Caco-2 (cell line): ENCODE measurements around the gene MRPS18C. TPM values are rescaled to one million over a fixed set of nuclear protein-coding genes. Genes with fewer than 3 reads are reported as not detected.

ENCODE experiments used
- BruUV-seq: library from RNA; stranded (reverse); fragments of 400-500 nt; replicated peaks from 2 replicates; lab custom pipeline; 2021; lab: Mats Ljungman, UMichigan
- CTCF ChIA-PET: fragments of 300-600 bp; sonication (Branson Sonifier 250); formaldehyde crosslinking; loops from one replicate; lab custom pipeline; 2022; ENCODE audit warnings: antibody characterized with exemption; lab: Charles Lee
- POLR2A ChIA-PET: fragments of 300-600 bp; sonication (Branson Sonifier 250); formaldehyde crosslinking; loops from one replicate; lab custom pipeline; 2022; ENCODE audit warnings: antibody characterized with exemption; lab: Charles Lee
- DNase-seq, 2 experiments: peaks; one replicate each; pipeline versions ENCODE4 v3.0.0 to v3.0.0-alpha.2; 2020 to 2022
- H3K27me3 ChIP-seq: replicated peaks from 2 replicates; pipeline ENCODE4 v1.6.0; 2011; ENCODE audit warnings: low read length; ENCODE audit not compliant: control insufficient read depth, insufficient read depth
- H3K36me3 ChIP-seq: 2 replicates; pipeline ENCODE4 v1.5.1; 2011; ENCODE audit warnings: low read length; ENCODE audit not compliant: control insufficient read depth, insufficient read depth
- H3K4me1 ChIP-seq: fragments of 250-450 bp; sonication (Bioruptor Pico); 2 replicates; pipeline ENCODE4 v1.5.1; 2020; ENCODE audit warnings: mild to moderate bottlenecking
- H3K4me3 ChIP-seq: 2 replicates; pipeline ENCODE4 v1.5.1; 2011; ENCODE audit warnings: low read depth, mild to moderate bottlenecking, control low read depth, low read length
- H3K9me3 ChIP-seq: fragments of 250-450 bp; sonication (Bioruptor Pico); 2 replicates; pipeline ENCODE4 v1.5.1; 2020; ENCODE audit warnings: mild to moderate bottlenecking, moderate library complexity
- H3K27ac Mint-ChIP-seq: one replicate; pipeline ENCODE4 v1.8.0; 2022; ENCODE audit warnings: mixed read lengths; ENCODE audit not compliant: unreplicated experiment
- H3K27me3 Mint-ChIP-seq: one replicate; pipeline ENCODE4 v1.8.0; 2022; ENCODE audit warnings: mixed read lengths; ENCODE audit not compliant: insufficient read depth, unreplicated experiment
- H3K36me3 Mint-ChIP-seq: one replicate; pipeline ENCODE4 v1.8.0; 2022; ENCODE audit warnings: mild to moderate bottlenecking, mixed read lengths; ENCODE audit not compliant: insufficient read depth, unreplicated experiment
- H3K4me1 Mint-ChIP-seq: one replicate; pipeline ENCODE4 v1.8.0; 2022; ENCODE audit warnings: low read depth, mixed read lengths; ENCODE audit not compliant: unreplicated experiment
- H3K4me3 Mint-ChIP-seq: one replicate; pipeline ENCODE4 v1.8.0; 2022; ENCODE audit warnings: mild to moderate bottlenecking, moderate library complexity, mixed read lengths; ENCODE audit not compliant: unreplicated experiment
- H3K9me3 Mint-ChIP-seq: one replicate; pipeline ENCODE4 v1.8.0; 2022; ENCODE audit warnings: mixed read lengths; ENCODE audit not compliant: unreplicated experiment
- intact Hi-C: fragments of 100-400 bp; cut with micrococcal nuclease; formaldehyde crosslinking; loops from one replicate; pipeline ENCODE4 v1.10.0; 2022; ENCODE audit not compliant: unreplicated experiment
- total RNA-seq: library from RNA; stranded (reverse); gene quantifications from 2 replicates; pipeline ENCODE4 v1.2.3, GENCODE V29; 2022
- TF ChIP-seq, protein P1 (sequence below), 2 experiments: fragments of 200-600 bp in 1 of 2; IDR thresholded peaks; 1 replicate in 1 of 2; 2 replicates in 1 of 2; pipeline versions ENCODE4 v1.5.1 to v1.8.0; 2011 to 2022; ENCODE audit warnings: antibody characterized with exemption in 1 of 2, control low read depth in 1 of 2, inconsistent platforms in 1 of 2, low read depth in 1 of 2, low read length in 1 of 2, mild to moderate bottlenecking in 1 of 2, moderate library complexity in 1 of 2; ENCODE audit not compliant: insufficient read depth in 1 of 2, severe bottlenecking in 1 of 2, unreplicated experiment in 1 of 2

Gene MRPS18C
- total RNA-seq, 1 experiment from 2014 or later = 74.1 TPM

DNA sequence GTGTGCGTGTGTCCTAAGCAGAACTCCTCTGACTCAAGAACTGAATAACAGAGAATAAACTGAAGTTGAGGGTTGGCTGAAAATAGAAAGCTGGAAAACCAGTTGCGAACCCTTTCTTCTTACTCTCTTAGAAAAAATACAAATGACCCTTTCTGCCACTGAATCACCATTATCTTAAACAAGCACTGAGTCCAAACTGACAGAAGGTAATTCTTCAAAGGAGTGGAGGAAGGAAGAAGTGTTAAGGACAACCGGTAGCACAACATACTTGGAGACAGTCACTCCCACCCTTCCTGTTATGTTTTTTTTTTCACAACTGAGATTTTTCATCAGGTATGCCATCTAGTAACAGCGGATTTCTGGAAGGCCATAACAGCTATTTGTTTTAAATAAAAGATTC, 38.3 kb upstream of the MRPS18C start:
- intact Hi-C loops = no loop called here
- H3K27ac Mint-ChIP-seq = peak overlapping the region; percentile 71
- CTCF ChIA-PET = interaction anchor here (0.7 kb wide), 1 partner anchor 118 kb away, joined by 4 read pairs; no protein-coding TSS in a partner anchor

DNA sequence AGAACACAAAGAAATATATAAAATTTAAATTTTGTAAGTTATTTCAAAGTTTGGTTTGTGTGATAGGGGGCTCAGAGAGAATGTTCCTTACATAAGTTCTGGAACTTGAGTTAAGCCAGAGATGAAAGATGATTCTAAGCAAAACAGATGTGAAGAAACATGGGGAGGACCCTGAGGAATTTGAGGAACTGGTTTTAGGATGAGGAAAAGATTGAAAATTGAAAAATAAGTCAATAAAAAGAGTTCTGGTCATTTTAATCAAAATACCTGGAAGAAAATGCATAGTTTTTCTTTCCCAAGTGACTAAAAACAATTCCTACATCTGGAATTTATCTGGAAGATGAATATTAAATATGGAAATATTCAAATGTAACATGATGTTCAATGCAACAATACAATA, 37.6 kb upstream of the MRPS18C start:
- H3K27me3 Mint-ChIP-seq = no peaks in the 10 kb centered on the region

More for the DNA sequence above, 38.3 kb upstream of the MRPS18C start:
- Histone ChIP-seq H3K4me3 (no peak overlapping the region), H3K4me1 (peaks cover 9% of the 10 kb centered on the region; the same call in 1 of the 2 replicates), H3K27me3 (no peaks in the 10 kb centered on the region), H3K9me3 (no peaks in the 10 kb centered on the region), H3K36me3 (no peaks in the 10 kb centered on the region)
- TF ChIP-seq, protein P1, sequence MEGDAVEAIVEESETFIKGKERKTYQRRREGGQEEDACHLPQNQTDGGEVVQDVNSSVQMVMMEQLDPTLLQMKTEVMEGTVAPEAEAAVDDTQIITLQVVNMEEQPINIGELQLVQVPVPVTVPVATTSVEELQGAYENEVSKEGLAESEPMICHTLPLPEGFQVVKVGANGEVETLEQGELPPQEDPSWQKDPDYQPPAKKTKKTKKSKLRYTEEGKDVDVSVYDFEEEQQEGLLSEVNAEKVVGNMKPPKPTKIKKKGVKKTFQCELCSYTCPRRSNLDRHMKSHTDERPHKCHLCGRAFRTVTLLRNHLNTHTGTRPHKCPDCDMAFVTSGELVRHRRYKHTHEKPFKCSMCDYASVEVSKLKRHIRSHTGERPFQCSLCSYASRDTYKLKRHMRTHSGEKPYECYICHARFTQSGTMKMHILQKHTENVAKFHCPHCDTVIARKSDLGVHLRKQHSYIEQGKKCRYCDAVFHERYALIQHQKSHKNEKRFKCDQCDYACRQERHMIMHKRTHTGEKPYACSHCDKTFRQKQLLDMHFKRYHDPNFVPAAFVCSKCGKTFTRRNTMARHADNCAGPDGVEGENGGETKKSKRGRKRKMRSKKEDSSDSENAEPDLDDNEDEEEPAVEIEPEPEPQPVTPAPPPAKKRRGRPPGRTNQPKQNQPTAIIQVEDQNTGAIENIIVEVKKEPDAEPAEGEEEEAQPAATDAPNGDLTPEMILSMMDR (IDR thresholded peaks at IDR 0.05; ENCODE audit: insufficient read depth in 1 of 2, low read depth in 1 of 2, low read length in 1 of 2, severe bottlenecking in 1 of 2, unreplicated experiment in 1 of 2) = no peak
- no peaks in the 10 kb centered on the region for H3K27me3 Mint-ChIP-seq
- peaks cover 4% of the 10 kb centered on the region for H3K36me3 Mint-ChIP-seq
- BruUV-seq = no TSS peak
- no peak overlapping the region for H3K4me3 Mint-ChIP-seq
- POLR2A ChIA-PET = interaction anchor here (0.6 to 1.0 kb wide), 2 partner anchors 147 to 382 kb away, joined by 3 read pairs; partner anchors contain the start of gene COPS4
- H3K9me3 Mint-ChIP-seq = no peaks in the 10 kb centered on the region
- H3K4me1 Mint-ChIP-seq = no peaks in the 10 kb centered on the region
- peak in 1 of 2 experiments; percentile 61 for DNase-seq

GRCh38 chr4:83431200-83431599, 24.7 kb upstream of the MRPS18C start:
- H3K4me1 Mint-ChIP-seq = no peaks in the 10 kb centered on the region
- no peak overlapping the region for H3K4me3 ChIP-seq
- H3K36me3 ChIP-seq = no peaks in the 10 kb centered on the region
- CTCF ChIA-PET = no interaction called here
- H3K4me1 ChIP-seq = no peaks in the 10 kb centered on the region
- H3K9me3 Mint-ChIP-seq = no peaks in the 10 kb centered on the region
- H3K27me3 Mint-ChIP-seq = no peaks in the 10 kb centered on the region
- BruUV-seq = no TSS peak
- H3K27ac Mint-ChIP-seq = no peak overlapping the region
- intact Hi-C loops = no loop called here
- TF ChIP-seq, protein P1 (IDR thresholded peaks at IDR 0.05; ENCODE audit: insufficient read depth in 1 of 2, low read depth in 1 of 2, low read length in 1 of 2, severe bottlenecking in 1 of 2, unreplicated experiment in 1 of 2) = no peak
- POLR2A ChIA-PET = no interaction called here
- H3K4me3 Mint-ChIP-seq = no peak overlapping the region
- no peaks in the 10 kb centered on the region for H3K27me3 ChIP-seq
- H3K36me3 Mint-ChIP-seq = peaks cover 4% of the 10 kb centered on the region
- H3K9me3 ChIP-seq = no peaks in the 10 kb centered on the region
- no peak for DNase-seq

More for the DNA sequence above, 37.6 kb upstream of the MRPS18C start:
- Mint-ChIP-seq H3K27ac (no peak overlapping the region), H3K4me3 (no peak overlapping the region), H3K4me1 (no peaks in the 10 kb centered on the region), H3K36me3 (peaks cover 4% of the 10 kb centered on the region), H3K9me3 (no peaks in the 10 kb centered on the region)
- ChIA-PET CTCF (interaction anchor here (0.7 kb wide), 1 partner anchor 118 kb away, joined by 4 read pairs; no protein-coding TSS in a partner anchor), POLR2A (interaction anchor here (1.0 kb wide), 1 partner anchor 383 kb away, joined by 3 read pairs; the partner anchor contains the start of gene COPS4)
- BruUV-seq = no TSS peak
- intact Hi-C loops = no loop called here
- TF ChIP-seq, protein P1 (IDR thresholded peaks at IDR 0.05; ENCODE audit: insufficient read depth in 1 of 2, low read depth in 1 of 2, low read length in 1 of 2, severe bottlenecking in 1 of 2, unreplicated experiment in 1 of 2) = no peak
- no peak for DNase-seq
- Histone ChIP-seq H3K27me3 (no peaks in the 10 kb centered on the region), H3K4me3 (no peak overlapping the region), H3K36me3 (no peaks in the 10 kb centered on the region), H3K9me3 (no peaks in the 10 kb centered on the region), H3K4me1 (peaks cover 9% of the 10 kb centered on the region; the same call in 1 of the 2 replicates)
